Stomach (tissue), 4 donors: ENCODE measurements around the gene OR6N2.

ENCODE experiments used
- EP300 ChIP-seq: sonication (generic); formaldehyde crosslinking; IDR thresholded peaks from one replicate; pipeline ENCODE4 v1.6.1; 2017; ENCODE audit warnings: antibody characterized with exemption
- POLR2A ChIP-seq, 4 donors: fragments of 450-650 bp; IDR thresholded peaks; one replicate each; pipeline ENCODE4 v1.6.1; 2016; ENCODE audit warnings: antibody characterized with exemption in 4 of 4, control low read depth in 2 of 4, mild to moderate bottlenecking in 1 of 4, moderate library complexity in 1 of 4
- POLR2AphosphoS5 ChIP-seq, 3 donors: sonication (generic); formaldehyde crosslinking; IDR thresholded peaks; one replicate each; pipeline ENCODE4 v1.6.1; 2016; ENCODE audit warnings: antibody characterized with exemption in 3 of 3
- TF ChIP-seq, protein P1 (sequence below), 7 experiments: fragments of 450-650 bp in 4 of 7; fragments of 200-600 bp in 3 of 7; sonication (generic) in 3 of 7; IDR thresholded peaks; one replicate each; pipeline ENCODE4 v1.5.1; 2016 to 2019; ENCODE audit warnings: antibody characterized with exemption in 7 of 7, control low read depth in 2 of 7, mild to moderate bottlenecking in 1 of 7

- TF ChIP-seq POLR2A (IDR thresholded peaks at IDR 0.05) (no peak), POLR2AphosphoS5 (IDR thresholded peaks at IDR 0.05) (no peak), EP300 (no peak)
- TF ChIP-seq, protein P1, sequence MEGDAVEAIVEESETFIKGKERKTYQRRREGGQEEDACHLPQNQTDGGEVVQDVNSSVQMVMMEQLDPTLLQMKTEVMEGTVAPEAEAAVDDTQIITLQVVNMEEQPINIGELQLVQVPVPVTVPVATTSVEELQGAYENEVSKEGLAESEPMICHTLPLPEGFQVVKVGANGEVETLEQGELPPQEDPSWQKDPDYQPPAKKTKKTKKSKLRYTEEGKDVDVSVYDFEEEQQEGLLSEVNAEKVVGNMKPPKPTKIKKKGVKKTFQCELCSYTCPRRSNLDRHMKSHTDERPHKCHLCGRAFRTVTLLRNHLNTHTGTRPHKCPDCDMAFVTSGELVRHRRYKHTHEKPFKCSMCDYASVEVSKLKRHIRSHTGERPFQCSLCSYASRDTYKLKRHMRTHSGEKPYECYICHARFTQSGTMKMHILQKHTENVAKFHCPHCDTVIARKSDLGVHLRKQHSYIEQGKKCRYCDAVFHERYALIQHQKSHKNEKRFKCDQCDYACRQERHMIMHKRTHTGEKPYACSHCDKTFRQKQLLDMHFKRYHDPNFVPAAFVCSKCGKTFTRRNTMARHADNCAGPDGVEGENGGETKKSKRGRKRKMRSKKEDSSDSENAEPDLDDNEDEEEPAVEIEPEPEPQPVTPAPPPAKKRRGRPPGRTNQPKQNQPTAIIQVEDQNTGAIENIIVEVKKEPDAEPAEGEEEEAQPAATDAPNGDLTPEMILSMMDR (IDR thresholded peaks at IDR 0.05), result no peak
Observed at GRCh38 chr1:158813164-158813563, 32.2 kb upstream of the OR6N2 start.
